Measurements from ENCODE around the gene IGFBP7.

- TF ChIP-seq REST (IDR thresholded peaks at IDR 0.05; ENCODE audit: low read depth, low read length) = no peak
- no peak for TF ChIP-seq EZH2 (IDR thresholded peaks at IDR 0.05; ENCODE audit: borderline replicate concordance, control insufficient read depth, low read depth, low read length)
- no peak for TF ChIP-seq CBX5 (IDR thresholded peaks at IDR 0.05; ENCODE audit: low read depth)
Observed at GRCh38 chr4:57044996-57045395, 65.2 kb downstream of the IGFBP7 start.

All from GM12878 (cell line).